GM21360 (cell line): ENCODE data around the gene NF1.
"Not testable (repeated sequence)": the region's sequence is repeated elsewhere in the genome, so short reads cannot be mapped to it uniquely, and the experiment has no call there.

Source experiments
- ATAC-seq: cut with Tn5 transposase; IDR thresholded peaks from one replicate; pipeline ENCODE4 v1.9.1; 2021; ENCODE audit warnings: mild to moderate bottlenecking, moderate library complexity; ENCODE audit not compliant: unreplicated experiment

The NF1 gene

DNA sequence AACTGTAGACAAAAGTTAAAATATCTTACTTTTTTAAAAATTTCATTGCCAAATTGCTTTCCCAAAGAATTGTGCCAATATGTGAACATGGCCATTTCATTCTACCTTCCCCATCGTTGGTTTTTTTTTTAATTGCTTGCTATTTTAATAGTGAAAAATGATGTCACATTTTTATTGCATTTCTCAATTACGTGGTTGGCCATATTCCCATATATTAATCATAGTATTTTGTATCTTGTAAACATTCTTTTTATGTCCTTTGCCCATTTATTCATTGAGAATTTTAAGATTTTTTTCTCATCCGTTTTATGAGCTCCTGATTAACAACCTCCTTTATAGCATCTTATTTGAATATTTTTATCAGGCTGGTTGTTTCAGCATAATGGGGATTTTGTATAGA is 195.0 kb downstream of the NF1 start:
- no peak for ATAC-seq

DNA sequence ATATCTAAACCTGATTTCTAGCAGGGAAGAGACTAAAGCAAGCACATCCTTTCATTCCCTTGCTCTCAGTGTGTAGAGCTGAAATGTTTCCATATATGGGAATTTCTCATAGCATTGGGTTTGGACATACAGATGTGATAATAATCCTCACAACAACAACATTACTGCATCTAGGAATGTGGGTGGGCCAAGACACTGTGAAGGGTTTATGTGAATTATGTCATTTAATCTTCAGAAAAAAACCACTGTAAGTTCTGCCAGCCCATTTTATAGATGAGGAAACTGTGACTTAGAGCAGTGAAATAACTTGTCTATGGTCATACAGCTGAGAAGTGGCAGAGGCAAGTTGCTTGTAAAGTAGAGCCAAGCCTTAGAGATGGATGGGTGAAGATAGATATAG is 197.0 kb downstream of the NF1 start:
- no peak for ATAC-seq

DNA sequence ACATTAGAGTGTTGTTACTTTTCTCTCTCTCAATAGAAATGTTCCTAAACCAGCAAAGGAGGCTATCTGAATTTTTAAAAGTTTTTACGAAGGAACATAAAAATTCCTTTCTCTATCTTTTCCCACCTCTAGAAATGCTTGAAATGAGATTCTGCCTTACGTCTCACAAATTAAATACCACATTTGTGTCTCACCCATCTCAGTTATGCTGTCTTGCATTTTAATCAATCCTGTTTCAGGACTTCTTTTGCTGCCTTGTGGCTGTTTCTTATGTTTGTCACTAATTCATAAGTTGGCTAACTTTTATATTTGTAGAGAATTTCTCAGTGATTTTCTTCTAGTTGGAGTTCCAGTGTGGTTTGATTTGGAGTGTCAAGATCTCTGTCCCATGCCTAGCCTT is 198.8 kb downstream of the NF1 start:
- no peak for ATAC-seq

DNA sequence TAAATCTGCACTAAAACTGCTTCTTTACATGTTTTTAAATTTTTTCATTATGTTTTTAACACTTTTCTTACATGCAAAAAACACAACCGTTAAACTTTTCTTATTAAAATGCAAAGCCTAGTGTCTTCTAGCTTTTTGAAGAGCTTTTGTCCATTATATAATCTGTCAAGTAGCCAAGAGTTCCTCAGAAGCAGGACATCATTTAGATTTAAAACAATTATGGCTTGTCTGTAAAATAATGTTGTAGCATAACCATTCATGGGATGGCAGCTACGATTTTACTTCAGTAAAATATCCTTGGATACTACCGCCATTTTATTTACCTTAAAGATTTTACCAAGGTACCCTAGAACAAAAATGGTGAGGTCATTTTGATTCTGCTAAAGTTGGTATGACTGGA is 199.5 kb downstream of the NF1 start:
- ATAC-seq, result no peak

DNA sequence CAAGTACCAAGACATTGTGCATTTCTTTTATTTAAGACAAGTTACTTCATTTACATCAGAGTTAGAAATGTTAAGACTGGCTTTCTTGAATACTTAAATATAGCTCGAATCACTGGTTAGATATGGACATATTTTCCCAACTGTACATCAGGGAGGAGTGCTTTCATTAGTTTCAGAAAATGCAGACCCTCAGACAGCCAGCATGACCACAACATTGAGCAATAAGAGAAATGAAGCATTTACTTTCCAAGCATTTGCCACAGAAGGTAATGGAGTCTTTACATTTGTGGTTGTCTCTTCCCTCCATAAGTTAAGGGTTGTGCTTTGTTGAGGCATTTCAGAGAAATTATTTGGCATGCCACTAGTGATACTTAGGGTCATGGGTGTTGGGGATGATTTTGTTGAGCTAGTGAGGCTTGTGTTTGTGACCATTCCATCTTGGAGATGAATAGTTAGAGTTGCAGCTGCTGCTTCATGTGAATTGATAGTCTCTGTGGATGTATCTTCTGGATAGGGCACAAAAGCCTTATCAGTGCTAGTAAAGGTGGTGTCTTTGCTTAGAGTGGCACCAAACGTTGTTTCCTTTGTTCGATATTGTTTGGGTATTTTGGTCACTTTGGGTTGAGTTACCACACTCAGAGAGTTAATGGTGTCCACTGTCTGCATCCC is 200.2 kb downstream of the NF1 start:
- ATAC-seq, result no peak

DNA sequence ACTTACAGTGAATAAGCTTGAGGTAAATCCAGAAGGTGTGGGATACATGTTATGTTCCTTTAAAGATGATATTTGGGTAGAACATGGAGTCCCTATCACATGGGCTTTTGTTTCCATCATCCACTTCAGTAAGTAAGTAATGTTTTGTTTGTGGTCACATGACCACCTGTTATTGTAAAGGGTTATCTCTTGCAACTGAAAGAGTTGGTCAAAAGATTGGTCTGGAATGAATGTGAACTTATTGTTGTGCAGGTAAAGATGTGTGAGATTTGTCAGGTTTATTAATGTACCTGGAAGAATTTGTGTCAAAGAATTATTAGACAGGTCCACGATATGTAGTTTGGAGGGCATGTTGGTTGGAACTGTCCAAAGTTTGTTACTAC is 200.7 kb downstream of the NF1 start:
- ATAC-seq, result no peak

DNA sequence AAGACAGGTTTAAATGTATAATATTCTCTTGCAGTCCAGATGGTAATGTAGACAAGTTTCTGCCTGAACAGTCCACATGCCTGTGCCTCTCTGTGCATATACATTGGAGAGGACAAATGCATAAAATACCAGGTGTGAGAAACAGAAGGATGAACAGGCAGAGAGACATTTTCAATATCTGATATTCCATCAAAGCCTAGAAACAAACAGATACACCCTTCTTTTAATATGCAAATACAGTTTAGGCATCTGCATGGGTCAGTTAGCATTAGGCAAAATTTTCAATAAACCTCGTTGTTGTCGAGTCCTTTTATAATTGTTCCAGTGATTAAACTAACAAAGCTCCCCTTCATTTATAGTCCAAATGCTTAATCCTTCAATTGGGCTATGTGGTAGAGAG is 201.4 kb downstream of the NF1 start:
- ATAC-seq, result no peak

DNA sequence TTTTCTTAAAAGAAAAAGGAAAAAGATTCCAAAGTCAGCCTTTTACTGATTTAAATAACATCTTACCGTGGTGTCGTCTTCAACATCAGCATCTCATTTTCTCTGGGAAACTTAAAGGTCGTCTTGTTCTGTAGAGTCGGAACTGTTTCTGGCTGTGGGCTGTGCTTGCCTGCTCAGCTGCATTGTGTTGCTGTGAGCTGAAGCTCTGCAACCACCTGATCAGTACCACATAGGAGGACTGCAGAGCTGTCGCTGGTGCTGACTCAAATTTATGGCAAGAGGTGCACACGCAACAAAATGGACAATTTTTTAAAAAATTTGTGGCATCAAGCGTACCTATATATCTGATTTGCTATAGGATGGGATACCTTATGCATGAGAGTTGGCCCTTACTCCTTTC is 202.3 kb downstream of the NF1 start, which contains the start of gene OMG:
OMG (minus strand) TSS at position 150 of the 400 bp plus-strand sequence. CDS start 908 bp downstream, outside the sequence.
- ATAC-seq, result no peak

DNA sequence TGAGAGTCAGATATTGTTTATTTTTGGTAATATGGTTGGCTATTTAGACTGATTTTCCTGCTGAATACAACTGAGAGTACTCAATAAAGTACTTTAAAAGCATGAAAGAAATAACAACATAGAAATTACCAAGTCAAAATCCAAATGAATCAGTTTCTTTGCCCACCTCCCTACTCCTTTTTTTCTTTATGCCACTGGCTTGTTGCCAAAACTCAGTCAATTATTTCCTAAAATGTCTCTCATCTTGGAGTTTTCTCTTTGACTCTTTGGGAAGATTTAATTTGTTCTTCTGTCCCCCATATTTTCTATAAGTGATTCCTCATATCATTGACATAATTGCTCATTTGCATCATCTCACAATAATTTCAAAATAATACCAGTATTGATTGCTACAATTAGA is 204.8 kb downstream of the NF1 start:
- no peak for ATAC-seq

DNA sequence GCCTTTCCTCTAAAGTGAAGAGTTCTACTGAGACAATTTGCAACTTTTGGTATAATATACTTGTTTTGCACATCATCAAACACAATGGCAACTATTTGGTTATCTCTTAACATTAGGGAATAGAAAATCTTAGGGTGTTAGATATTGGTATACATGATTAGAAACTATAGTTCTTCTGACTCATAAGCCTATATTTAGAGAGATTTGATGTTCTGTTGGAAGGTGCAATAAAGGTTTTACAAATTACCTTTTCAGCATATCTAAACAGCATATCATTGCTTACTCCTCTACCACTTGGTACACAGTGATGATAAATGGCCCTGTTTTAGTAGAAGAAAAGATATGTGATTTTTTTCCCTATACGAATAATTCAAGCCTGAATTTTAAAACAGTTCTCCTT is 212.9 kb downstream of the NF1 start:
- ATAC-seq, result no peak

DNA sequence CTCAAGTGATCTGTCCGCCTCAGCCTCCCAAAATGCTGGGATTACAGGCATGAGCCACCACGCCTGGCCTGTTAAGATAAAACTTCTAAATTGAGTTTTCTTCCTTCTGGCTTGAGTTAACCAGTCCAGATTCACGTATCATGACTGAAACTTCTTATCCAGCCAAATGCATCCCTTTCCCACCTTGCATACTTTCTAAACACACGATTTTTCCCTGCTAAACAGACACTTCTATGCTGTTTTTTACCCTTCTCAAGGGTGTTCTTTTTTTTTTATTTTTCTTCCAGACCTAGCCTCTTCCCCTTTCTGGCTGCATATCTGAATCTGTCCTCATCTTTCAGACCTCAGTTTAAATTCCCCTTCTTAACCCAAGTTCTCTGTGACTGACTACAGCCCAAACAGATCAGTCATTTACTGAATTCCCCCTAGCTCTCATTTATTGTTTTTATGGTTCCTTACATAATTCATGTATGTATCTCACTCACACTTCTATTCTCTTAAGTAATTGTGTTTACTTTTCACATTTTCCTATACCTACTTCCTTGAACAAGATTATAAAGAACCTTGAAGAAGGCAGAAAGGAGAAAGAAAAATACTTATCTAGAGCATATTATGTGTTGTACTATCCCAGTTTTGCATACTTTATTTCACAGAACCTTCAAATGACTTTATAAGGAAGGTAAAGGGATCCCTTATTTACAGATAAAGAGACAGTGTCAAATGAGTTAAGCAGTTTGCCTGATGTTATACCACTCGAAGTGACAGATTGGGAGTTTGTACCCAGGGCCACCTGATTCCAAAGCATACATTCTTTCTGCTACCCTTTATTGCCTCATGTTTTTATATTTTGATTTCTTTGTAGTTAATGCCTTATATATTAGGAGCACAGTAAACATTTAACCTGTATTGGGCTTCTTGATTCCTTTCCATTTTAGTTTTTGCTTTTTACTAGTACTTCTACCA is 213.9 kb downstream of the NF1 start:
- no peak for ATAC-seq

DNA sequence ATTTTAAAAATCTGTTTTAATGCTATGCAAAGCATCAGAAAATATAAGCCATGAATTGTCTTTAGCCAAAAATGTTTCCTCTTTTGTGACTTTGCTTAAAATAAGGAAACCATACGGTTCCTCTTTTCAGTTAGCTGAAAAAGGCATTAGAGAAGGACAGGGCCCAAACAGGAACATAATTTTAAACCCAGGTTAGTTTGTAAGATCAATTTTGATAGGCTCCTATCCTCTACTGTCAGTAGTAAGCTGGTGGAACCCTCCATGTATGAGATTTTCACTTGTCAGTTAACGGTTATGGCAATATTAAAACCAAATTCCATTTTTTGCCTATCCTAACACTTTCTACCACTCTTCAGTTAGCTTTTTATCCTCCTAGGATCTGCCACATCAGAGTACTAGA is 214.8 kb downstream of the NF1 start:
- ATAC-seq, result no peak

DNA sequence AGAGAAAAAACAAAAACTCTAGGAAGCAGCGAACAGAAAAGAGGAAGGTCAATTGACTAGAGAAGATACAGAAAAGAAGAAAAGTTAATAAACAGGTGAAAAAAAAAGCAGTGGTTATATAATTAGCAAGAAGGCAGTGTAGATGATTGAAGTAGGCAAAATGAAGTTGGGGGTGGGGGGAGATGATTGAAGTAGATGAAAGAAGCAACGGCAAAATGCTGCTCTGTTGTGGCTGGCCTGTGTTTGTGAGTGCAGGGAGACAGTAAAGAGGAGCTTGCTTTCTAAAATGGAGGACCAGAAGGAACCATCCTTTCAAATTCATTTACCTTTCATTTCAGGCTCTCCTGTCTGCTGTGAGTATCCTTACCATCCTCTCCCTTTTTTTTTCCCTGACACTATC is 215.5 kb downstream of the NF1 start:
- no peak for ATAC-seq

DNA sequence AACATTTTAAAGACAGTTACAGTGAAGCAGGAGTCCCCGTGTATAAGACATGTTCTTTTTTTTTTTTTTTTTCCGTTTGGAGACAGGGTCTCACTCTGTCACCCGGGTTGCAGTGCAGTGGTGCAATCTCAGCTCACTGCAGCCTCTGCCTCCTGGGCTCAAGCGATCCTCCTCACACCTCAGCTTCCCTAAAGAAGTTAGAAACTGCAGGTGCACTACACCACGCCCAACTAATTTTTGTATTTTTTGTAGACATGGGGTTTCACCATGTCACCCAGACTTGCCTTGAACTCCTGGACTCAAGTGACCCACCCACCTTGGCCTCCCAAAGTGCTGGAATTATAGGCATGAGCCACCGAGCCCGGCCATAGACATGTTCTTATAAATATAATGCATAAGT is 216.1 kb downstream of the NF1 start:
- no peak for ATAC-seq

DNA sequence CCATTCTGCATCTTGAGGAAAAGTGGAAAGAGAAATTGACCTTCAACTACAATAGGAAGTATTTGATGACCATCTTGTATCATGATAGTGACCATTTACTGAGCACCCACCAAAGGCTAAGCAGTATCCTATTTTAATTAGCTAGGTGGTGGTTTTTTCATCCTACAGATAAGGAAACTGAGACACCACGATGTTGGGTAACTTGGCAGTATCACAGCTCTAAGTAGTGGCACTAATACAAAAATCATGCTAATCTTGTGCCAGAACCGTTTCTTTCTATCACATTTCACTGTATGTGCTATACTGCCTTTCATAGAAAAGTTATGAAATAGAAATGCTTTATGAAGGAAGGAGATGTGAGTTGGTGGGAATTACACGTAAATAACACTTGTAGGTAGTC is 216.7 kb downstream of the NF1 start:
- ATAC-seq, result no peak

DNA sequence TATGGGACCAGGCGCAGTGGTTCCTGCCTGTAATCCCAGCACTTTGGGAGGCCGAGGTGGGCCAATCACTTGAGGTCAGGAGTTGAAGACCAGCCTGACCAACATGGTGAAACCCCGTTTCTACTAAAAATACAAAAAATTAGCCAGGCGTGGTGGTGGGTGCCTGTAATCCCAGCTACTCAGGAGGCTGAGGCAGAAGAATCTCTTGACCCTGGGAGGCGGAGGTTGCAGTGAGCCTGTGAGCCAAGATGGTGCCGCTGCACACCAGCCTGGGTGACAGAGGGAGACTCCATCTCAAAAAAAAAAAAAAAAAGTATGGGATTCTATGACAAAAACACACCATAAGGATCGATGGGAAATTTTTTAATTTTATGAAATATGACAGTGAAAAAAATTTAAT is 217.4 kb downstream of the NF1 start:
- not testable (repeated sequence) for ATAC-seq

DNA sequence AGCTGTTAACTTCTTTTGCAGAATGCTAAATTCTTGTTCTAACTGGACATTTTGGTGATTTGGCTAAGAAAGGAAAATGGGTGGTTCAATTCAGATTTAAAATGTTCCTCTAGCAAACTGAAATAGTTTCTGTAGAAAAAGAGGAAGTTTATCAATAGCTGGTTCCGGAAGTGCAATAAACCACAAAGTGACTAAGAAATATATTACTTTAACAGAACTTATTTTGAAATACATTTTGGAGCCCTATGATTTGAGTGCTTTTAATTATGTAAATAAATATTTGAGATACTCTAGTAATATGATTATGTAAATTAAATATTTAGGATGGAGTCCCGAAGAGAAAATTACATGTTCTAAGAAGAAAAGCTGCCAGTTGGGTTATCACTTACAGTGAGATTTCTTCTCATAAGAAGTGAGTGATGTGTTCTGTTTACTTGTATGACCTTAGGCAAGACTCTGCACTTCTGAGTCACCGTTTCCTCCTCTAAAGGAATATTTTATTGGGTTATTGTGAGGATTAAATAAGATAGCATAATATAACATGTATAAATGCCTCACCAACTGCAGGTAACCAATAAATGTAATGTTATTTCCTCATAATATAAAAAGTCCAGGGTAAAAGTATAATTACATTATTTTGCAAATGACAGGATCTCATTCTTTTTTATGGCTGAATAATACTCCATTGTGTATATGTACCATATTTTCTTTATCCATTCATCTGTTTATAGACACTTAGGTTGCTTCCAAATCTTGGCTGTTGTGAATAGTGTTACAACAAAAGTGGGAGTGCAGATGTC is 219.4 kb downstream of the NF1 start, which contains the start of gene EVI2B:
EVI2B (minus strand) TSS at position 73 of the 800 bp plus-strand sequence. CDS start 8,445 bp downstream, outside the sequence.
- no peak for ATAC-seq

DNA sequence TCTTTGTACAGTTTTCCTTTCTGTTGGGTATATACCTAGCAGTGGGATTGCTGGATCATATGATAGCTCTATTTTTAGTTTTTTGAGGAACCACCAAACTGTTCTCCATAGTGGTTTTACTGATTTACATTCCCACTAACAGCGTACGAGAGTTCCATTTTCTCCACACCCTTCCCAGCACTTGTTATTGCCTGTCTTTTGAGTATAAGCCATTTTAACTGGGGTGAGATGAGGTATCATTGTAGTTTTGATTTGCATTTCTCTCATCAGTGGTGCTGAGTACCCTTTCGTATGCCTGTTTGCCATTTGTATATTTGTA is 220.0 kb downstream of the NF1 start:
- ATAC-seq, result no peak

DNA sequence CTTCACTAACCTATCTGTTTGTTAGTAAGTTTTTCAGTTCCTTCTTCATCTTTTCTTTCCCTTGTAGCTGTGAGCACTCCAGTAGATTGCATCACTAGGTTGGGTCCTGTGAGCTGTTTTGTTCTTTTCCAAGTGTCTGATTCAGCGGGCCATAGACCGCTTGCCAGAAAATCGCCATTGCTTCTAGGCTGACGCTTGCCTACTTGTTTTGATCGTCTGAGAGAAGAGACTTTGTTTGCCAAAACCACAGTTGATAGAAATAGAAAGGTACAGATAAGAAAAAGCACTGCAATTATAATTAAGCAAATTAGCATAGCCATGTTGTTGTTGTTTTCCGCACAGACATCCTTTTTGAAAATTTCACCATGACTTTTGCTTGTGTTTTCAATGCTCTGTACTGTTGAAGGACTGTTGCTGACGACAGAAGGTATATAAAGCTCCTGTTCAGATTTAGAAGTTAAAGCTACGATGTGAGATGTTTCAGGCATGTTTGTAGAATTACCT is 223.6 kb downstream of the NF1 start:
- no peak for ATAC-seq

DNA sequence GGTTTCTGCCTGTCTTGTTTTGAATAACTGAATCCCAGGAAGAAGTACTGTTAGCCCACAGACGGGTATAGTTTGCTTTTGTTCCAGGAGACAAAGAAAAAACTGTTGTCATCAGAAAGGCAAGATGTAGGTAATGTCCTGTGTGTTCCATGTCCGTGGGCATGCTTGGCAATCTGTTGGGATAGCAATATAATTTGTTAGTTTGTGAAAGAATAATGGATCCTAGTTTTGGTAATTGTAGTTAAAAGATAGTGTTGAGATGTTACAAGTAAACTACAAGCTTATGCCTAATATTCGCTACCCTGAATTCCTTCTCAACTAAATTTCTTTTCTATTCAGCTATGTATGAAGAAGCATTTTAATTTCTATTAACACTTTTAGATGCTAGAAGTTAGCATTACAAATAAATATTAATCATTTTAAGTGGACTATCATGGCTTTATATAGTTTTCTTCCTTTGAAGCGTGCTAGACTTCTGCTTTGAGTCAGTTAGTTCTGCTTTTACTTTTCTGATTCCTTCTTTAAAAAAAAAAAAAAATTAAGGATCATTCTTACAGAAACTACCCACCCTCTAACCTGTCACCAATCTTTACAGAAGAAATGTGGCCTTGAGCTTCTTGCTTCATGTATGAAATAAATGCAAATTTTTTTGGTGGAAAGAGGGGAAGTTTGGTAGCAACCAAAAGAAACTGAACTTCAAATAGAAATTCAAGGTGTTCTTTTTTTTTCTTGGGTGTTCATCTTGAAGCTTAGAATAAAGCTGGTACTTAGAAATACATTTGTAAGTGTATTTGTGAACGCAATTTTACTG is 224.3 kb downstream of the NF1 start:
- no peak for ATAC-seq
